Measurements from ENCODE around the gene TTLL5.
"Not testable (repeated sequence)": the region's sequence is repeated elsewhere in the genome, so short reads cannot be mapped to it uniquely, and the experiment has no call there.

TTLL5 gene

GRCh38 chr14:75685910-75686309 lies 24.9 kb downstream of the TTLL5 start (continued):
- TF ChIP-seq PPARA (CRISPR knock-in tag; IDR thresholded peaks at IDR 0.05; ENCODE audit: borderline replicate concordance): no peak
- no peak for TF ChIP-seq TOX (CRISPR knock-in tag; IDR thresholded peaks at IDR 0.05; ENCODE audit: borderline replicate concordance)
- TF ChIP-seq ISL1 (CRISPR knock-in tag; IDR thresholded peaks at IDR 0.05): no peak
- no peak for TF ChIP-seq PATZ1 (CRISPR knock-in tag; IDR thresholded peaks at IDR 0.05; ENCODE audit: borderline replicate concordance)

- TF ChIP-seq ARNTL (CRISPR knock-in tag; IDR thresholded peaks at IDR 0.05; ENCODE audit: borderline replicate concordance, low read depth) (no peak), TCF4 (CRISPR knock-in tag; IDR thresholded peaks at IDR 0.05; ENCODE audit: borderline replicate concordance) (no peak), POU6F1 (CRISPR knock-in tag; IDR thresholded peaks at IDR 0.05; ENCODE audit: borderline replicate concordance, low read depth) (no peak), ZFP3 (CRISPR knock-in tag; IDR thresholded peaks at IDR 0.05) (no peak), SNAI2 (CRISPR knock-in tag; IDR thresholded peaks at IDR 0.05) (no peak), RARB (CRISPR knock-in tag; IDR thresholded peaks at IDR 0.05) (no peak), ZFP30 (CRISPR knock-in tag; IDR thresholded peaks at IDR 0.05) (no peak), PATZ1 (CRISPR knock-in tag; IDR thresholded peaks at IDR 0.05; ENCODE audit: borderline replicate concordance) (no peak), OSR1 (CRISPR knock-in tag; IDR thresholded peaks at IDR 0.05) (no peak), CSRNP3 (CRISPR knock-in tag; IDR thresholded peaks at IDR 0.05) (no peak), ISL1 (CRISPR knock-in tag; IDR thresholded peaks at IDR 0.05) (no peak), ZNF565 (CRISPR knock-in tag; conservative IDR thresholded peaks at IDR 0.05; ENCODE audit: low read depth) (no peak), ESRRG (CRISPR knock-in tag; IDR thresholded peaks at IDR 0.05) (no peak), ZNF8 (CRISPR knock-in tag; IDR thresholded peaks at IDR 0.05) (no peak), TOX (CRISPR knock-in tag; IDR thresholded peaks at IDR 0.05; ENCODE audit: borderline replicate concordance) (no peak)
- ATAC-seq: no peak
Observed at GRCh38 chr14:75689012-75689411, 28.0 kb downstream of the TTLL5 start.

GRCh38 chr14:75690010-75690409 lies 29.0 kb downstream of the TTLL5 start:
- TF ChIP-seq TSHZ2 (CRISPR knock-in tag; IDR thresholded peaks at IDR 0.05) (no peak), BACH2 (CRISPR knock-in tag; IDR thresholded peaks at IDR 0.05; ENCODE audit: borderline replicate concordance) (no peak), TCF4 (CRISPR knock-in tag; IDR thresholded peaks at IDR 0.05; ENCODE audit: borderline replicate concordance) (no peak), POU6F1 (CRISPR knock-in tag; IDR thresholded peaks at IDR 0.05; ENCODE audit: borderline replicate concordance, low read depth) (no peak), CSDC2 (CRISPR knock-in tag; IDR thresholded peaks at IDR 0.05) (no peak), ZFP30 (CRISPR knock-in tag; IDR thresholded peaks at IDR 0.05) (no peak), ZFP3 (CRISPR knock-in tag; IDR thresholded peaks at IDR 0.05) (no peak)

GRCh38 chr14:75695025-75695424 lies 34.0 kb downstream of the TTLL5 start:
- not testable (repeated sequence) for ATAC-seq

More at GRCh38 chr14:75690010-75690409, 29.0 kb downstream of the TTLL5 start:
- ATAC-seq: no peak

Data from SK-N-SH treated with all-trans-retinoic acid at 6 μM for 48 hours (cell line).